ENCODE data around the gene KRTAP20-3. TPM values are rescaled to one million over a fixed set of nuclear protein-coding genes. Genes with fewer than 3 reads are reported as not detected.

KRTAP20-3 gene
- total and polyA plus RNA-seq, 7 donors = not detected

DNA sequence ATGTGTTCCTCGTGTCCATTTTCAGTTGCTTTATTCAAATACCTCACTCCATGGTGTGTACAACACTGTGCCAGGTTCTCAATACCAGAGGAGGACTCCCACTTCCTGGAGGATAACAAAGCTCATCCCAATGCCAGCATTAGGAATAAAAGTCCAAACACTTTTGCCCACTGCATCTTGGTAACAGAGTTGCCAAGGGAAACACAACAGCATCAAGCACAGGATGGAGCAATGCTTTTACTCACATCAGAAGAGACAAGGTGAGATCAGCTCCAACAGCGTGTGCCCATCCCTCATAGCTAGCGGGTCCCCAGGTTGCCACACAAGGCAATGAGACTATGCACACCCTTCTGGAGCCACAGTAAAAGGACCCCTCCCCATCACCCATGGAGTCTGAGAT, 19.3 kb upstream of the KRTAP20-3 start:
- Histone ChIP-seq H3K27me3 (ENCODE audit: insufficient read depth in 3 of 3, low read length in 2 of 3) (no peaks in the 10 kb centered on the region), H3K4me1 (no peaks in the 10 kb centered on the region), H3K36me3 (ENCODE audit: insufficient read depth in 1 of 2, low read depth in 1 of 2) (no peaks in the 10 kb centered on the region), H3K4me3 (no peak overlapping the region), H3K9me3 (no peaks in the 10 kb centered on the region), H3K27ac (no peak overlapping the region)
- WGBS, 3 donors = 80 to 90% (median 84%) methylated on average over 3 of the region's 3 CpGs
- no peak for ATAC-seq
- intact Hi-C loops (cut with DNase I) = no loop called here
- TF ChIP-seq, protein P1, sequence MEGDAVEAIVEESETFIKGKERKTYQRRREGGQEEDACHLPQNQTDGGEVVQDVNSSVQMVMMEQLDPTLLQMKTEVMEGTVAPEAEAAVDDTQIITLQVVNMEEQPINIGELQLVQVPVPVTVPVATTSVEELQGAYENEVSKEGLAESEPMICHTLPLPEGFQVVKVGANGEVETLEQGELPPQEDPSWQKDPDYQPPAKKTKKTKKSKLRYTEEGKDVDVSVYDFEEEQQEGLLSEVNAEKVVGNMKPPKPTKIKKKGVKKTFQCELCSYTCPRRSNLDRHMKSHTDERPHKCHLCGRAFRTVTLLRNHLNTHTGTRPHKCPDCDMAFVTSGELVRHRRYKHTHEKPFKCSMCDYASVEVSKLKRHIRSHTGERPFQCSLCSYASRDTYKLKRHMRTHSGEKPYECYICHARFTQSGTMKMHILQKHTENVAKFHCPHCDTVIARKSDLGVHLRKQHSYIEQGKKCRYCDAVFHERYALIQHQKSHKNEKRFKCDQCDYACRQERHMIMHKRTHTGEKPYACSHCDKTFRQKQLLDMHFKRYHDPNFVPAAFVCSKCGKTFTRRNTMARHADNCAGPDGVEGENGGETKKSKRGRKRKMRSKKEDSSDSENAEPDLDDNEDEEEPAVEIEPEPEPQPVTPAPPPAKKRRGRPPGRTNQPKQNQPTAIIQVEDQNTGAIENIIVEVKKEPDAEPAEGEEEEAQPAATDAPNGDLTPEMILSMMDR (IDR thresholded peaks at IDR 0.05) = no peak
- no peak for DNase-seq

DNA sequence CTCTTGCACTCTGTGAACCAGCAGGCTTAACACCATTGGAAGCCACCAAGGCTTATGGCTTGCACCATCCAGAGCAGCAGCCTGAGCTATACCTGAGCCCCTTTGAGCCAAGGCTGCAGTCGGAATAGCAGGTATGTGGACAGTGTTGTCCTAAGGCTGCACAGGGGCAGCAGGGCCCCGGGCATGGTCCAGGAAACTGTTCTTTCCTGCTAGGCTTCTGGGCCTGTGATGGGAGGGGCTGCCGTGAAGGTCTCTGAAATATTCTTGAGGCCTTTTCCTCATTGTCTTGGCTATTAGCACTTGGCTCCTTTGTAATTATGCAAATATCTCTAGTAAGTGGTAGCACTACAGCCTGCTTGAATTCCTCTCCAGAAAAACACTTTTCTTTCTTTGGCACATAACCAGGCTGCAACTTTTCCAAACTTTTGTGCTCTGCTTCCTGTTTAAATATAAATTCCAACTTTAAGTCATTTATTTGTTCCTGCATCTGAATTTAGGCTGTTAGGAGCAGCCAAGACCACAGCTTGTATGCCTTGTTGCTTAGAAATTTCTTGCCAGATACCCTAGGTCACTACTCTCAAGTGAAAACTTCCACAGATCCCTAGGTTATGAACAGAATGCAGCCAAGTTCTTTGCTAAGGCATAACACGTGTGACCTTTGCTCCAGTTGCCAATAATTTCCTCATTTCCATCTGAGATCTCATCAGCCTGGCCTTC, 17.1 kb upstream of the KRTAP20-3 start:
- Histone ChIP-seq H3K27me3 (ENCODE audit: insufficient read depth in 3 of 3, low read length in 2 of 3) (no peaks in the 10 kb centered on the region), H3K27ac (no peak overlapping the region), H3K4me1 (no peaks in the 10 kb centered on the region), H3K9me3 (no peaks in the 10 kb centered on the region), H3K4me3 (no peak overlapping the region), H3K36me3 (ENCODE audit: insufficient read depth in 1 of 2, low read depth in 1 of 2) (no peaks in the 10 kb centered on the region)
- ATAC-seq = no peak
- DNase-seq = no peak
- WGBS, 3 donors = 68 to 78% (median 76%) methylated on average over 4 of the region's 4 CpGs
- TF ChIP-seq, protein P1 (IDR thresholded peaks at IDR 0.05) = no peak
- intact Hi-C loops (cut with DNase I) = no loop called here

- ATAC-seq (no peak), DNase-seq (no peak)
- Histone ChIP-seq H3K4me1 (no peaks in the 10 kb centered on the region), H3K27me3 (ENCODE audit: insufficient read depth in 3 of 3, low read length in 2 of 3) (no peaks in the 10 kb centered on the region), H3K9me3 (no peaks in the 10 kb centered on the region), H3K4me3 (no peak overlapping the region), H3K27ac (no peak overlapping the region), H3K36me3 (ENCODE audit: insufficient read depth in 1 of 2, low read depth in 1 of 2) (no peaks in the 10 kb centered on the region)
- TF ChIP-seq, protein P1 (IDR thresholded peaks at IDR 0.05) = no peak
- intact Hi-C loops (cut with DNase I) = no loop called here
- WGBS, 3 donors = 75 to 86% (median 75%) methylated on average over 4 of the region's 4 CpGs
Measured at GRCh38 chr21:30628109-30628508, 14.6 kb upstream of the KRTAP20-3 start.

DNA sequence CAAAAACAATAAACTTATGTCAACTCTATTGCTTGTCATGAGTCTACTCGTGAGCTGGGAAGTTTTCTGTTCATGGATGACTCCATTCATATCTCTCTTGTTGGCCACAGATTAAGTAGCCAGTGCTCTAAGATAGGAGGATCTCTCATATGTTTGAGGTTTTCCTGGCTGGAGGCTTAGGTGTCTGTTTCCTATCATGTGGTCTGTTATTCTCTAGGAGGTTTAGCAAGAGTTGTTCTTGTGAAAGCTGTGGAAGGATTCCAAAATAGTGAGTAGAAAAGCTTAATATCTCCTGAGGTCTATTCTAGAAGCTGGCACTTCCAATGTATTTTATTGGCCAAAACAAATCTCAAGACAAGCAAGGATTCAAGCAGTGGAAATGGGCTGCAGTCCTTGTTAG, 13.5 kb upstream of the KRTAP20-3 start:
- TF ChIP-seq, protein P1 (IDR thresholded peaks at IDR 0.05) = no peak
- no peak for ATAC-seq
- H3K36me3 ChIP-seq (ENCODE audit: insufficient read depth in 1 of 2, low read depth in 1 of 2) = no peaks in the 10 kb centered on the region
- no peak overlapping the region for H3K4me3 ChIP-seq
- no peaks in the 10 kb centered on the region for H3K9me3 ChIP-seq
- DNase-seq = no peak
- no peaks in the 10 kb centered on the region for H3K4me1 ChIP-seq
- H3K27ac ChIP-seq = no peak overlapping the region
- intact Hi-C loops (cut with DNase I) = no loop called here
- 65 to 81% (median 65%) methylated on average over 1 of the region's 1 CpG for WGBS, 3 donors
- H3K27me3 ChIP-seq (ENCODE audit: insufficient read depth in 3 of 3, low read length in 2 of 3) = no peaks in the 10 kb centered on the region

DNA sequence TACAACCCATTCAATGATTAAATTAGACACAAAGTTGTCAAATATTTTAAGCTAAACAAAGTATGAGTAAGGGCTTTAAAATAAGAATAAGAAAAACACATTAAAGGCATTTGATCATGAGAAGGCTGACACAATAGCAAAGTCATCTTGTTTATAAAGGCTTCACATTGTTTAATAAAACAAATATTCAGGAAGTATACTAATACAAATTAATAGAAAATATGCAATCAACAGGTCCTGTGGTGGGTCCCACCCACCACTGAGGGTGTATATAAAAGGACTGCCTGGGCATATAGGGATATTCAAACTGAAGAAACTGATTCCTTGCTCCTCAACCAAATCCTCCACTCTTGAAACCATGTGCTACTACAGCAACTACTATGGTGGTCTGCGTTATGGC, 7.8 kb upstream of the KRTAP20-3 start, which contains the start of gene KRTAP20-2:
Gene KRTAP20-2 (plus strand): TSS at position 301 of the 400 bp plus-strand sequence. CDS start 58 bp downstream, at position 359.
- Histone ChIP-seq H3K27ac (no peak within 1 kb of the TSS), H3K9me3 (no peaks in the 10 kb centered on the region), H3K4me3 (no peak within 1 kb of the TSS), H3K27me3 (ENCODE audit: insufficient read depth in 3 of 3, low read length in 2 of 3) (no peaks in the 10 kb centered on the region), H3K36me3 (ENCODE audit: insufficient read depth in 1 of 2, low read depth in 1 of 2) (no peaks in the 10 kb centered on the region), H3K4me1 (no peaks in the 10 kb centered on the region)
- DNase-seq (no peak), ATAC-seq (no peak)
- WGBS, 3 donors = 88 to 100% (median 95%) methylated on average over 1 of the region's 1 CpG
- intact Hi-C loops (cut with DNase I) = no loop called here
- TF ChIP-seq, protein P1 (IDR thresholded peaks at IDR 0.05) = no peak
